22Rv1 (cell line): ENCODE data around the gene NYAP2.

Experiments
- H3K27ac ChIP-seq: fragments of 450-650 bp; 2 replicates; pipeline ENCODE4 v1.5.1; 2017
- ZFX ChIP-seq: fragments of 450-650 bp; IDR thresholded peaks from 2 replicates; pipeline ENCODE4 v1.6.1; 2017; ENCODE audit warnings: antibody characterized with exemption, borderline replicate concordance
- TF ChIP-seq, protein P1 (sequence below): fragments of 450-650 bp; IDR thresholded peaks from 2 replicates; pipeline ENCODE4 v1.5.1; 2017; ENCODE audit warnings: mild to moderate bottlenecking

Gene NYAP2

DNA sequence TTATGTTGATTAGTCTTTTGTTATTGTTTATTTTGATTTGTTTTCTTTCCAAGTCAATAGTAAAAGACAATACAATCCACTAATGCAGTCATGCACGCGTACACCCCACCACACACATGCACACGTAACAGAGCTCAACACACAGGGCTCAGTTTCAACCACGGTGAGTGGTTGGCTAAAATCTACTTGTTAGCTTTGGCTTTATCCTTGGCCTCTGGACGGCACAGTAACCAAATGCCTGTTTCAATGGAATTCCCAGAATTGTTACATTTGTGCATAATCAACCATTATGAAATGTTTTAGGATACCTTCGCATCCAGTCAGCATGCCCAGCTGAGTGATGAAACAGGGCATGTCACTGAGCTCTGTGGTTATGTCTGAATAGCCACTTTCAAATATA, 53.2 kb downstream of the NYAP2 start:
- TF ChIP-seq ZFX = no peak
- TF ChIP-seq, protein P1, sequence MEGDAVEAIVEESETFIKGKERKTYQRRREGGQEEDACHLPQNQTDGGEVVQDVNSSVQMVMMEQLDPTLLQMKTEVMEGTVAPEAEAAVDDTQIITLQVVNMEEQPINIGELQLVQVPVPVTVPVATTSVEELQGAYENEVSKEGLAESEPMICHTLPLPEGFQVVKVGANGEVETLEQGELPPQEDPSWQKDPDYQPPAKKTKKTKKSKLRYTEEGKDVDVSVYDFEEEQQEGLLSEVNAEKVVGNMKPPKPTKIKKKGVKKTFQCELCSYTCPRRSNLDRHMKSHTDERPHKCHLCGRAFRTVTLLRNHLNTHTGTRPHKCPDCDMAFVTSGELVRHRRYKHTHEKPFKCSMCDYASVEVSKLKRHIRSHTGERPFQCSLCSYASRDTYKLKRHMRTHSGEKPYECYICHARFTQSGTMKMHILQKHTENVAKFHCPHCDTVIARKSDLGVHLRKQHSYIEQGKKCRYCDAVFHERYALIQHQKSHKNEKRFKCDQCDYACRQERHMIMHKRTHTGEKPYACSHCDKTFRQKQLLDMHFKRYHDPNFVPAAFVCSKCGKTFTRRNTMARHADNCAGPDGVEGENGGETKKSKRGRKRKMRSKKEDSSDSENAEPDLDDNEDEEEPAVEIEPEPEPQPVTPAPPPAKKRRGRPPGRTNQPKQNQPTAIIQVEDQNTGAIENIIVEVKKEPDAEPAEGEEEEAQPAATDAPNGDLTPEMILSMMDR = no peak
- no peak overlapping the region for H3K27ac ChIP-seq

DNA sequence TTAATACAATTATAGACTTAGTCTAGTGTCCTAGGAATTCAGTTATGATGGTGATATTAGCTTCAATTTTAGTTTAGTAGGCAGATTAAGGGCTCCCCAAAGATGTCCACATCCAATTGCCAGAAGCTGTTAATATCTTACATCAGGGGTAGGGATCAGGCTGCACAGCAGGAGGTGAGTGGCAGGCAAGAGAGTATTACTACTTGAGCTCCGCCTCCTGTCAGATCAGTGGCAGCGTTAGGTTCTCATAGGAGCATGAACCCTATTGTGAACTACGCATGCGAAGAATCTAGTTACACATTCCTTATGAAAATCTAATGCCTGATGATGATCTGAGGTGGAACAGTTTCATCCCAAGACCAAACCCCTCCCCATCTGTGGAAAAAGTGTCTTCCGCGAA, 54.9 kb downstream of the NYAP2 start:
- no peak overlapping the region for H3K27ac ChIP-seq
- no peak for TF ChIP-seq ZFX
- TF ChIP-seq, protein P1 = no peak

DNA sequence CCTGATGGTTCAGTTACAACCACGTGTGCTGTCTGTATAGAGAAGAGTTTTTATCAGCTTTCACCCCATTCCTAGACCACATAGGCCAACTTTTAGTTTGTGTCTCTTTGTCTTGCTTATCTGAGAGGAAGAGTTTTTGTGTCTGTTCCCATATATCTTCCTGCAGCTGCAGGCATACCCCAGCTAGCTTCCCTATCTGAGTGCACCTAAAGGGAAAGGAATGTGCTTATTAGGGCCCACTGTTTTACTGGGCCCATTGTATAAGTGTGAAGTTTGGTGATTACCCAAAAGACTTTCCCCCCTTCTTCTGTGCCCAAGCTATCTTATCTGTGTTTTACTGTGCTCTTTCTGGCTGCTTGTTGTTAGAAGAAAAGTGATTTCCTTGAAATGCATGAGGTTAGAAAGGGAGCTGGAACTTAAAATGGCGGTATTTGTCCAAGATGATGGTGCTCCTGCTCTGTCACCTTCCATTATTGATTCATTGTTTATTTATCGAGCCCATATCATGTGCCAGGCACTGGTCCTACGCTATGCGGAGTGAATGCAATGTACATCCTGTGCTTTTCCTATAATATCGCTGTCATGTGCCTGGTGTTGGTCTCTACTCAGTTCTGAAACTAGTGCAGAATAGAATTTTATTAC, 57.2 kb downstream of the NYAP2 start:
- H3K27ac ChIP-seq = no peak overlapping the region
- TF ChIP-seq, protein P1 = no peak
- TF ChIP-seq ZFX = no peak

DNA sequence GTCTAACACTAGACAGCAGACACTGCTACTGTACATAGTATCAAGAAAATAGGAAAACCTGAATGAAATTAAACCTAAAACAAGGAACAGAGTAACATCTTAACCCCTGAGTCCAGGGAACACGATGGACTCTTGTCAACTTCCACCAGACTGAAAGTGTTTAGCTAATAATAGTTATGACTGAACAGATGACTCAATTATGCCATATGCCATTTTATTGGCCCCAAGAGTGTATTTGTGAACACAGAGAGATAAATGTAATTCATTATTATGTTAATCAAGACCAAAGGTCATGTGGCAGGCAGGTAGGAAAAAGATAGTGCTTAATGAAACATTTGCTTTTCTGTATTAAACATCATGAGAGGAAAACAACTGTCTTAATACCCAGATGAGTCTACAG, 58.0 kb downstream of the NYAP2 start:
- TF ChIP-seq ZFX = no peak
- TF ChIP-seq, protein P1 = no peak

DNA sequence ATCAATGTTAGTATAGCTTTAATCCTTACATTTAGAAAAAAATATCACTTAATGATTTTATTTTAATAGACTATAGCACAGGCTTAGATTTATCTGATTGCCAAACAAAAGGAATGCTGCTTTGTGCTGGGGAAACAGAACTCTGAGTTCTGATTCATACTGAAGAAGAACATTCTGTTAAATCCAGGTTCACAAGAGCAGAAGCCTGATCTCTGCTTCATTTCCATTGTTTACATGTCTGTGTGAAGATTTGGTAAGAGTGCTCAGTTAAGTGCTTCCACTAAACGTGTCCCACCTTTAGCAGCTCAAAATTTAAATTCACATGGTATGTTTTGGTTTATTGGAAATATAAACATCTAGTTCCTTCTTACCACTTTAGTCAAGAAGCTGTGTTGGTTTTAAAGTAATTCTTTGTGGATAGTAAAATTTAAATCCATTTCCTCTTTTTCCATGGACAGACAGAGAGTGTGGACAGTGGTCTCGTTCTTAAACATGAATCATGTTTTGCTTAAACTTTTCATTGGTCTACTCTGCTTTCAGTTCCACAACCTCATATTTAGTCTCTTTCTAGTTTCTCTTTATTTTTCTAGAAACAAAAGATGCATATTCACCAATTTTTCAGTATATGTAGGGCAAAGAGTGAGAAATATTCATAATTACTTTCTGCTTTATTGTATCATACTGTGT, 59.1 kb downstream of the NYAP2 start:
- H3K27ac ChIP-seq = no peak overlapping the region
- TF ChIP-seq, protein P1 = no peak

More for the DNA sequence above, 58.0 kb downstream of the NYAP2 start:
- no peak overlapping the region for H3K27ac ChIP-seq

DNA sequence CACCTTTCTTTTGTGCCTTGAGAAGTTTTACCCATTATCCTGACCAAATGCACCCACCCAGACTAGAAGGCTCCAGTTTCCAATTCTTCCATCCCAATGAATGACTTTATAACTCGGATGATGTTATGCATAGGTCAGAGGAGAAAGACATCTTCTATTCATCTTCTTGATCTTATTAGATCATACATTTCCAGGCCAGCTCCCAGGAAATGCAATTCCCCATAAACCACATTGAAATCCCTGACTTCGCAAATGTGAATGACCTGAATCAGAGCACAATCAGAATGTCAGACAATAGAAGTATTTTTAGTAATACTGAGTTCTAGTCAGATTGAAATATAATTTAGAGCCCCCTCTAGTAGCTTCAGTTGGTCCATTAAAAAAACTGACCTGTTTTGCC, 62.9 kb downstream of the NYAP2 start:
- no peak overlapping the region for H3K27ac ChIP-seq
- TF ChIP-seq, protein P1 = no peak
- TF ChIP-seq ZFX = no peak

DNA sequence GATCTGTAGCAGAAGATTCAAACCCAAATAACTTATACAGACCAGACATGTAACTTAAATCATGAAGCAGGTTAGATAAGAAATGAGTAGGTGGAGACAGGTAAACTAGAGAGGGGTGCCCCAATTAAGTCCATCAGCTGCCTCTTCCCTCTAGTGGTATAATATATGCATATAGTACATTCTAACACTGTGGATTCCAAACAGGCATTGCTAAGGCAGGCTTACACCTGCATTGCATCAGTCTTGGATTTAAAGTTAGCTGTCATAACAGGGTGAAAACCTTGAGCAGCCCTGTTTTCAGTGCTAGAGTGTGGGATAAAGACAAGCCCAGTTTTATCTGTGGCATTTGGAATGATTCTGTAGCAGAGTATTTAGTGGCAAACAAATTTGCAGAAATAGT, 63.4 kb downstream of the NYAP2 start:
- no peak for TF ChIP-seq ZFX
- TF ChIP-seq, protein P1 = no peak
- H3K27ac ChIP-seq = no peak overlapping the region
